ENCODE data around the gene RIT1. TPM values are rescaled to one million over a fixed set of nuclear protein-coding genes. Genes with fewer than 3 reads are reported as not detected.

The RIT1 gene
- total and polyA plus RNA-seq, 2 donors (not counting 3 experiments of a cell fraction or from before 2014, with no cell fraction given): 46.4 to 65.5 TPM

- H3K36me3 ChIP-seq (ENCODE audit: control insufficient read depth in 2 of 2, extremely low read depth in 1 of 2, insufficient read depth in 2 of 2, low read length in 2 of 2): peaks cover 4 to 9% of the 10 kb centered on the region in 2 experiments
- POLR2A ChIA-PET: interaction anchor here (0.6 to 1.3 kb wide), 4 partner anchors 33 to 62 kb away, joined by 3 to 8 read pairs (median 3); no protein-coding TSS in a partner anchor
- peak within 1 kb of the TSS; percentile 60 for H3K27ac ChIP-seq (ENCODE audit: insufficient read depth, low read depth, low read length)
- H4K20me1 ChIP-seq (replicated peaks; ENCODE audit: control insufficient read depth, extremely low read depth, insufficient read depth, low read length): peaks cover 2% of the 10 kb centered on the region
- H3K9ac ChIP-seq (replicated peaks; ENCODE audit: extremely low read depth, insufficient read depth, low read length): peak within 1 kb of the TSS; percentile 84
- peak within 1 kb of the TSS; percentile 32 for H2AFZ ChIP-seq (ENCODE audit: low read depth, low read length)
- TF ChIP-seq JUN (IDR thresholded peaks at IDR 0.05; ENCODE audit: borderline replicate concordance, insufficient read depth, insufficient read length, low read depth) (no peak), MAX (IDR thresholded peaks at IDR 0.05; ENCODE audit: insufficient read depth, insufficient read length) (no peak), POLR2AphosphoS5 (IDR thresholded peaks at IDR 0.05; ENCODE audit: insufficient read depth, low read depth, low read length) (peak; percentile 89), FOS (IDR thresholded peaks at IDR 0.05; ENCODE audit: borderline replicate concordance, insufficient read depth, low read length) (no peak), CTCF (IDR thresholded peaks at IDR 0.05; ENCODE audit: extremely low read depth in 1 of 2, insufficient read depth in 1 of 2, low read depth in 1 of 2, low read length in 2 of 2) (peak in 1 of 2 donors; percentile 10), MYC (IDR thresholded peaks at IDR 0.05; ENCODE audit: low read depth, low read length) (no peak), EZH2 (IDR thresholded peaks at IDR 0.05; ENCODE audit: borderline replicate concordance, low read depth, low read length, severe bottlenecking) (no peak), POLR2A (IDR thresholded peaks at IDR 0.05; ENCODE audit: low read depth, low read length) (peak; percentile 85), GATA2 (IDR thresholded peaks at IDR 0.05; ENCODE audit: insufficient read depth, insufficient read length, low read depth, low read length) (no peak)
- H3K4me1 ChIP-seq (ENCODE audit: control insufficient read depth, extremely low read depth, insufficient read depth, low read length): peaks cover 46% of the 10 kb centered on the region
- DNase-seq (ENCODE audit: low read depth, low spot score): peak; percentile 100
- dilution Hi-C loops (cut with MboI; ENCODE audit: extremely low pct_ligation_motif_present, low sequenced_read_pairs) (no loop called here), intact Hi-C loops (cut with micrococcal nuclease) (loop anchor here (1.0 kb wide), 4 partner anchors 36 to 120 kb away; partner anchors contain the start of genes LAMTOR2 and SYT11)
- no TSS peak for BruUV-seq (replicated peaks)
- peak; percentile 98 for FAIRE-seq
- H3K79me2 ChIP-seq (ENCODE audit: control insufficient read depth, insufficient read depth, low read length): peaks cover 47% of the 10 kb centered on the region
- CTCF ChIA-PET: interaction anchor here (1.2 to 6.7 kb wide), 8 partner anchors 12 to 132 kb away, joined by 3 to 57 read pairs (median 4); partner anchors contain the start of gene ARHGEF2
- H3K27me3 ChIP-seq (ENCODE audit: control insufficient read depth in 2 of 2, insufficient read depth in 2 of 2, low read length in 2 of 2): no peaks in the 10 kb centered on the region
- H3K4me2 ChIP-seq (ENCODE audit: insufficient read depth, low read length): peak within 1 kb of the TSS; percentile 93
- no peaks in the 10 kb centered on the region for H3K9me1 ChIP-seq (replicated peaks; ENCODE audit: control insufficient read depth, extremely low read depth, insufficient read depth, low read length)
- H3K9me3 ChIP-seq (replicated peaks; ENCODE audit: control insufficient read depth, insufficient read depth, low read length): no peaks in the 10 kb centered on the region
- H3K4me3 ChIP-seq (replicated peaks in 1 of 3; ENCODE audit: insufficient read depth in 1 of 3, low read depth in 1 of 3, low read length in 3 of 3): peak within 1 kb of the TSS; percentile 38 to 97 (median 92)
Observed at GRCh38 chr1:155934097-155934935, 23.2 kb upstream of the RIT1 start, which contains the start of gene KHDC4. Gene KHDC4 (minus strand): TSS chr1:155934413. CDS start chr1:155934373, 40 bp downstream.
